ENCODE measurements around the gene SLX9.

SLX9 gene

DNA sequence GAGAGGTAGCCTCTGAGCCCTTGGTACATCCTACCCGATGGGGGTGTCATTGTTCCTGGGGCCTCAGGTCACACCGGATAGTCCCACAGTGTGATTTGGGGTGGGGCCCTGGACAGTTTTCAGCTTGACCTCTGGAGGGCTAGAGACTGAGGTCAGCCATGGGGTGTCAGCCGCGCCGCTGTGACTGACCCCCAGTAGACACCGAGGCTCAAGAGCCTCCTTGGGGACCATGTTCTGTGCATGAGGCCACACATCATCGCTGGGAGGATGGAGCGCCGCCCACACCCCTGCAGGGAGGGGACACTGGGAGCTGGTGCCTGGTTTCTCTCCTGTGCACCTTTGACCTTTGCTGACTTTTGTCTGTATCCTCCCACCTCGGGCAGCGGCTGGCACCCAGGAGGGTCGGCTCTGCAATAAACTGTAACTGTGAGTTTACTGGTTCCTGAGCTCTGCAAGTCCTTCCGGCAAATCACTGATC is 41.8 kb upstream of the SLX9 start:
- TF ChIP-seq, protein P1, sequence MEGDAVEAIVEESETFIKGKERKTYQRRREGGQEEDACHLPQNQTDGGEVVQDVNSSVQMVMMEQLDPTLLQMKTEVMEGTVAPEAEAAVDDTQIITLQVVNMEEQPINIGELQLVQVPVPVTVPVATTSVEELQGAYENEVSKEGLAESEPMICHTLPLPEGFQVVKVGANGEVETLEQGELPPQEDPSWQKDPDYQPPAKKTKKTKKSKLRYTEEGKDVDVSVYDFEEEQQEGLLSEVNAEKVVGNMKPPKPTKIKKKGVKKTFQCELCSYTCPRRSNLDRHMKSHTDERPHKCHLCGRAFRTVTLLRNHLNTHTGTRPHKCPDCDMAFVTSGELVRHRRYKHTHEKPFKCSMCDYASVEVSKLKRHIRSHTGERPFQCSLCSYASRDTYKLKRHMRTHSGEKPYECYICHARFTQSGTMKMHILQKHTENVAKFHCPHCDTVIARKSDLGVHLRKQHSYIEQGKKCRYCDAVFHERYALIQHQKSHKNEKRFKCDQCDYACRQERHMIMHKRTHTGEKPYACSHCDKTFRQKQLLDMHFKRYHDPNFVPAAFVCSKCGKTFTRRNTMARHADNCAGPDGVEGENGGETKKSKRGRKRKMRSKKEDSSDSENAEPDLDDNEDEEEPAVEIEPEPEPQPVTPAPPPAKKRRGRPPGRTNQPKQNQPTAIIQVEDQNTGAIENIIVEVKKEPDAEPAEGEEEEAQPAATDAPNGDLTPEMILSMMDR (IDR thresholded peaks at IDR 0.05; ENCODE audit: borderline replicate concordance, insufficient read depth, low read depth, low read length): no peak
- H3K4me3 ChIP-seq (ENCODE audit: low read depth, low read length): no peak overlapping the region

DNA sequence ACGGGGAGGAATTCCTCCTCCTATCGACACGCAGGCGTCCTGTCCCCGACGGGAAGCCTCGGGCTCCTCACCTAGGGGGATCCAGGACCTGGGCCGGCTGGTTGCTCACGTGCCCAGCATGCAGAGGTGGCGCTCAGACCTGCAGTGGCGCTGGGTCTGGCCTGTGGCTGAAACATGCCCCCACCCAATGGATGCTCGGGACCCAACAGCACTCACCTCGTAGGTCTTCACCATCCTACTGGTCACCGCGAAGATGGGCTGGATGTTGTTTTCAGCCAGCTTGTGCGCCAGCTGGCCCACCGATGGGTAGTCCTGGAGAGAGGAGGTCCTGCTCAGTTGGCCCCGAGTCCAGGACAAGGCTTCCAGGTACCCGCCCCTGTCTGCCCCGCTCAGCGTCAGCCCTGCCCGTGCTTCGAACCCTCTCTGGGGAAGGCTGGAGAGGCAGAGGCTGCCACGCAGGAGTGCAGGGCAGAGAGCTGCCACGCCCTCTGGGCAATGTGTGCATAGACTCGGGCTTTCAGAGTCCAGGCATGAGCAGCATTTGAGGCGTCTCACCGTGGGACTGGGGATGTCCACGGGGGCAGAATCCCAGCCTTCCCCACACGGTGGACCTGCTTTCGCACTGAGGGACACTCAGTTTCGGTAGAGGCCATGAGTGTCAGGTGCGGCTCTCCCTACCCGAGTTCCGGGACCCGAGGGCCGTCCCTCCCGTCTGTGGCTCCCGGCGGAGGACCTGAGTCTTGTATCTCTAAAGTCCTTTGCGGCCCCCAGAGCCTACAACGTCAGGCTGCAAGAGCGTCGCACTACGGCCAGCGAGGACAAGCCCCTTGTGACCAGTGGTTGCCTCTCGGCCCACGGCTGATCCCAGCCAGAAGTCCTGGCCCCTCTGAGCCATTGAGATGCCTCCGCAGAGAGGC is 40.7 kb upstream of the SLX9 start:
- TF ChIP-seq, protein P1 (IDR thresholded peaks at IDR 0.05; ENCODE audit: borderline replicate concordance, insufficient read depth, low read depth, low read length): no peak
- H3K4me3 ChIP-seq (ENCODE audit: low read depth, low read length): no peak overlapping the region

DNA sequence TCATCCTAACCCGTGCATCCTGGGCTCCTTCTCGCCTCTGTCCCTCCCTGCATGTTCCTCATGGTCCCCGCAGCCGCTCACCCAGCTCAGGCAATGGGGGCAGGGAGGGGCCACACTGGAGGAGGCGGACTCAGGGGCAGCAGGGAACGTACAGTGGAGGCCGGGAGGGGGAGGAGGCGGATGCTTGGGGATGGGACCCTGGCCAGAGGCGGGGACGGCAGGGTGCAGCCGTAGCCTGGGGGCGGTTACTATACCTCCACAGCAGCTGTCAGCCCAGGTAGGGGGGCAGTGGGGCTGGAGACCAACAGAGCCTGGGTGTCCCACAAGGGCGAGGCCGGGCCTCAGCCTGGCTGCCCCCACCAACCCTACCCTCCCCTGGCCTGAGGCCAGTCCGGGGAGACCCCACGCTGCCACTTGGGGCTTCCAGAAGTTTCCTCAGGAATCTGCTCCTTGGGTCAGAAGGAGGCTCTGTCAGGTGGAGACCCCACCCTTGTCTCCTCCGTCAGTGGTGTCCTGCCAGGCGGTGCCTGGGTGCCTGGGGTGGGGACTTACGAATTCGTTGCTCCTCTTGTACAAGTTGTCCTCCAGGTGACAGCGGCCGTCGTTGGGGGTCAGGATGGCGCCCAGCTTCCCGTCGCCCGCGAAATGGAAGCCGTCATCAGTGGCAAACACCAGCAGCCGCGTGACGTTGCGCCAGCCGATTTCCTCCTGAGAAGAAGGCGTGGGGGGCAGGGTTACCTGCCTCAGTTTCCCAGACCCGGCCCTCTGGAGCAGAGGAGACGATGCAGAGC is 39.9 kb upstream of the SLX9 start:
- TF ChIP-seq, protein P1 (IDR thresholded peaks at IDR 0.05; ENCODE audit: borderline replicate concordance, insufficient read depth, low read depth, low read length): no peak
- no peak overlapping the region for H3K4me3 ChIP-seq (ENCODE audit: low read depth, low read length)

DNA sequence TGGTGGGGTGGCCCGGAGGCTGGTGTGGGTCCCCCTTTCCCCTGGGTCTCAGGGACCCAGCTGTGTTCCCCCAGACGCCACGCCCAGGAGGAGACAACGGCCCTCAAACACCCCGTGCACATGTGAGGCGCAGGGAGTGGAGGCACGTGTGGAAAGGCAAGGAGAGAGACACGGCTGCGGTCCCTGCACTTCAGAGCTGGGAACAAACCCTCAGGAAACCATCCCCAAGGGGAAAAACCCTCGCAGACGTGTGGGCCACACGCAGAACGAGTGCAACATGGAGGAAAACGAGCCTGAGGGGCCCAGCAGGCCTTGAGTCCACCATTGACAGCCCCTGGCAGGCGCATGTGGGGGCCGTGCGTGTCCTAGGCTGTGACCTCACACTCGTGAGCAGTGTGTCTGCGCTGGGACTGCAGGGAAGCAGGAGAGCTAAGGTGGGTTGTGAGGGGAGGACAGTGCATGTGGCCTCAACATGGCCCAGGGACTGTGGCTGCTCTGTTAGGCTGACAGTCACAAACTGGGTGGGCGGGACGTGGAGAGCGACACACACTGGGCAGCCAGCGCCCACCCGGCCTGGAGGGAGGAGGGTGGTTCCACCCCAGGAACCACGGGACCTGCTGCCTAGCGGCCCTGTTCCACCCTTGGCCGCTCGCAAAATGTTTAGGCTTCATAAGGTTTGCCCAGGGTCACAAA is 39.1 kb upstream of the SLX9 start:
- TF ChIP-seq, protein P1 (IDR thresholded peaks at IDR 0.05; ENCODE audit: borderline replicate concordance, insufficient read depth, low read depth, low read length): no peak

DNA sequence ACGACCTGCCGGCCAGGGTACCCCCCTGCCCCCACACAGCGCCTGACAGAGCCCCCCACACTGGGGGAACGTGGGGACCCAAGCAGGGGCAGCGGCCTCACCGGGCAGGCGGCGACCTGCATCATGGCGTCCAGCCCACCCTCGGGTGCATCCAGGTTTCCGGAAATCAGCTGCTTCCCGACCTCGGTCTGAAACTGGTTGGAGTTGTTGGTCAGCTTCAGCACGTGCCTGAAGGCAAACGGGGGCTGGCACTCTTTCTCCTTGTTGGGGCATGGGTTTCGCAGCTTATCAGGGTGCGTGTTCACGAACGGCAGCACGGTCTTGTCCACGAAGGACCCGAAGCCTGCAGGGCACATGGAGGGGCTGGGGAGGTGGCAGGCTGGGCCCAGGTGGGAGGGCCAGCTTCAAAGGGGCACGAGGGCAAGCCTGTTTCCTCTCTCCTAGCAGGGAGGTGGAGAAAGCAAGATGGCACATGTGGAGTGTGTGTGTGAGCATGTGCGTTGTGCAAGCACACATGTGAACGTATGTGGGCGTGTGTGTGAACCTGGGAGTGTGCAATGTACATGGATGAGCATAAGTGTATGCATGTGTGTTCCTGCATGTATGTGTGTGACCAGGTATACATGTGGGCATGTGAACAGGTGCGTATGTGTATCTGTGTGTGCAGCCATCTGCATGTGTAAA is 38.3 kb upstream of the SLX9 start:
- TF ChIP-seq, protein P1 (IDR thresholded peaks at IDR 0.05; ENCODE audit: borderline replicate concordance, insufficient read depth, low read depth, low read length): no peak
- H3K4me3 ChIP-seq (ENCODE audit: low read depth, low read length): no peak overlapping the region

More for the DNA sequence above, 39.1 kb upstream of the SLX9 start:
- H3K4me3 ChIP-seq (ENCODE audit: low read depth, low read length): no peak overlapping the region

DNA sequence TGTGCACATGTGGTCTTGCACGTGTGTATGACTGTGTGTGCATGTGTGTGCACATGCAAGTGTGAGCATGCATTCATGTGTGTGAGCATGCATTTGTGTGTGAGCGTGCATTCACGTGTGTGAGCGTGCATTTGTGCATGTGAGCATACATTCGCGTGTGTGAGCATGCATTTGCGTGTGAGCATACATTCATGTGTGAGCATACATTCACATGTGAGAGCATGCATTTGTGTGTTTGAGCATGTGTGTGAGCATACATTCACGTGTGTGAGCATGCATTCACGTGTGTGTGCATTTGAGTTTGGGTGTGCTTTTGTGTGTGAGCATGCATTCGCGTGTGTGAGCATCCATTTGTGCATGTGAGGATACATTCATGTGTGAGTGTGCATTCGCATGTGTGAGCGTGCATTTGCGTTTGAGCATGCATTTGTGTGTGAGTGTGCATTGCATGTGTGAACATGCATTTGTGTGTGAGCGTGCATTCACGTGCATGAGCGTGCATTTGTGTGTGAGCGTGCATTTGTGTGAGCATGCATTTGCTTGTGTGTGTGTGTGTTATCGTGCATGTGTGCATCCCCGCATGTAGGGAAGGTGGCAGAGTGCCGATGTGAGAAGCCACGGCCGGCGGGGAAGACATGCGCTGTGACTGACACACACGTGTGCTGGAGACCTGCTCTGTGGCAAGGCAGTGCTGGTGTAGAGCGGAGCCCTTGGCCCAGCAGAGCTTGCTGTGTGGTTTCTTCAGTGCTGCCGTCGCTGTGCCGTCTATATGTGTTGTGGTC is 37.4 kb upstream of the SLX9 start:
- TF ChIP-seq, protein P1 (IDR thresholded peaks at IDR 0.05; ENCODE audit: borderline replicate concordance, insufficient read depth, low read depth, low read length): no peak
- H3K4me3 ChIP-seq (ENCODE audit: low read depth, low read length): no peak overlapping the region

Data from GM12875 (cell line).